Liver (tissue), 9 donors: ENCODE measurements around the gene CACNA1C. TPM values are rescaled to one million over a fixed set of nuclear protein-coding genes. Genes with fewer than 3 reads are reported as not detected.

Experiments used
- DNase-seq: peaks from one replicate; pipeline ENCODE4 v3.0.0-alpha.2; 2017; ENCODE audit warnings: low spot score
- H3K27ac ChIP-seq, 2 donors: one replicate each; pipeline ENCODE4 v1.7.0; 2013; ENCODE audit warnings: inconsistent platforms in 2 of 2, low read length in 2 of 2, control low read depth in 1 of 2, low read depth in 1 of 2, mild to moderate bottlenecking in 1 of 2
- H3K27me3 ChIP-seq, 4 donors: one replicate each; pipeline versions ENCODE4 v1.6.1 to v1.7.0; 2013; ENCODE audit warnings: low read length in 3 of 4, inconsistent platforms in 1 of 4, mild to moderate bottlenecking in 1 of 4, moderate library complexity in 1 of 4; ENCODE audit not compliant: control insufficient read depth in 4 of 4, insufficient read depth in 4 of 4
- H3K36me3 ChIP-seq, 4 donors: one replicate each; pipeline versions ENCODE4 v1.6.1 to v1.7.0; 2013; ENCODE audit warnings: low read length in 3 of 4, mild to moderate bottlenecking in 3 of 4, low read depth in 1 of 4, moderate library complexity in 1 of 4; ENCODE audit not compliant: control insufficient read depth in 4 of 4, insufficient read depth in 3 of 4
- H3K4me1 ChIP-seq, 4 donors: one replicate each; pipeline versions ENCODE4 v1.6.1 to v1.7.0; 2013; ENCODE audit warnings: low read length in 3 of 4, mild to moderate bottlenecking in 3 of 4, moderate library complexity in 1 of 4; ENCODE audit not compliant: control insufficient read depth in 4 of 4, insufficient read depth in 4 of 4
- H3K4me3 ChIP-seq, 3 donors: one replicate each; pipeline versions ENCODE4 v1.6.1 to v1.7.0; 2013; ENCODE audit warnings: low read length in 3 of 3, control low read depth in 1 of 3, low read depth in 1 of 3, mild to moderate bottlenecking in 1 of 3
- H3K9ac ChIP-seq, 2 donors: one replicate each; pipeline ENCODE4 v1.7.0; 2013; ENCODE audit warnings: low read length in 2 of 2, mild to moderate bottlenecking in 2 of 2, moderate library complexity in 2 of 2, control low read depth in 1 of 2, low read depth in 1 of 2
- H3K9me3 ChIP-seq, 4 donors: one replicate each; pipeline versions ENCODE4 v1.6.1 to v1.7.0; 2013; ENCODE audit warnings: low read length in 3 of 4; ENCODE audit not compliant: control insufficient read depth in 4 of 4
- ATF3 ChIP-seq: IDR thresholded peaks from 2 replicates; pipeline ENCODE4 v1.6.1; 2016; ENCODE audit warnings: antibody characterized with exemption
- CTCF ChIP-seq: fragments of 150-350 bp; IDR thresholded peaks from 2 replicates; pipeline ENCODE4 v1.5.1; 2017; ENCODE audit warnings: improper control_type of control experiment, low read depth, low read length; ENCODE audit not compliant: missing input control
- EGR1 ChIP-seq, 2 donors: IDR thresholded peaks; 2 replicates each; pipeline ENCODE4 v1.6.1; 2016 to 2018; ENCODE audit warnings: antibody characterized with exemption in 2 of 2, low read depth in 2 of 2
- FOXA1 ChIP-seq: IDR thresholded peaks from 2 replicates; pipeline ENCODE4 v1.6.1; 2016; ENCODE audit warnings: antibody characterized with exemption
- FOXA2 ChIP-seq: IDR thresholded peaks from 2 replicates; pipeline ENCODE4 v1.6.1; 2016; ENCODE audit warnings: antibody characterized with exemption
- HNF4A ChIP-seq, 2 donors: conservative IDR thresholded peaks; 2 replicates each; pipeline ENCODE4 v1.6.1; 2016; ENCODE audit warnings: antibody characterized with exemption in 2 of 2, mild to moderate bottlenecking in 2 of 2
- JUND ChIP-seq, 2 donors: IDR thresholded peaks; 2 replicates each; pipeline ENCODE4 v1.6.1; 2016; ENCODE audit warnings: antibody characterized with exemption in 2 of 2
- NR2F2 ChIP-seq: IDR thresholded peaks from 2 replicates; pipeline ENCODE4 v1.6.1; 2016; ENCODE audit warnings: antibody characterized with exemption
- RAD21 ChIP-seq, 2 donors: IDR thresholded peaks; 2 replicates each; pipeline ENCODE4 v1.6.1; 2016; ENCODE audit warnings: antibody characterized with exemption in 2 of 2, mild to moderate bottlenecking in 2 of 2
- RXRA ChIP-seq, 2 donors: IDR thresholded peaks; 2 replicates each; pipeline ENCODE4 v1.6.1; 2017 to 2018; ENCODE audit warnings: antibody characterized with exemption in 2 of 2, mild to moderate bottlenecking in 1 of 2
- TAF1 ChIP-seq: conservative IDR thresholded peaks from 2 replicates; pipeline ENCODE4 v1.6.1; 2016; ENCODE audit warnings: antibody characterized with exemption, mild to moderate bottlenecking
- YY1 ChIP-seq: IDR thresholded peaks from 2 replicates; pipeline ENCODE4 v1.6.1; 2016; ENCODE audit warnings: antibody characterized with exemption, mild to moderate bottlenecking
- ZBTB33 ChIP-seq: IDR thresholded peaks from 2 replicates; pipeline ENCODE4 v1.6.1; 2016; ENCODE audit warnings: antibody characterized with exemption
- WGBS: extraction: QIAGEN DNeasy Blood & Tissue Kit; methylation state at CpG from one replicate; pipeline ENCODE4 v1.1.7; 2013; 5-methylcytosine and 5-hydroxymethylcytosine counted together
- polyA plus RNA-seq, 2 donors: library from polyadenylated mRNA; stranded (reverse) in 1 of 2; unstranded in 1 of 2; fragments of 200-250 nt in 1 of 2; fragments of >200 nt in 1 of 2; fragmentation: Nextera tagmentation in 1 of 2; extraction: Ambion mirVana in 1 of 2; gene quantifications; one replicate each; pipeline versions ENCODE4 v1.2.1 to v1.2.3, GENCODE V29; 2013 to 2015
- total RNA-seq, 2 donors: library from RNA; depleted of rRNA; stranded (reverse); fragments of >200 nt; gene quantifications; one replicate each; pipeline ENCODE4 v1.2.3, GENCODE V29; 2014
- donor health status: healthy.
- donor health status: healthy.
- donor health status: healthy.
- donor health status: healthy.
- donor health status: healthy.

The CACNA1C gene
- total and polyA plus RNA-seq, 4 donors: 0.23 to 1.9 (median 0.41) TPM

DNA sequence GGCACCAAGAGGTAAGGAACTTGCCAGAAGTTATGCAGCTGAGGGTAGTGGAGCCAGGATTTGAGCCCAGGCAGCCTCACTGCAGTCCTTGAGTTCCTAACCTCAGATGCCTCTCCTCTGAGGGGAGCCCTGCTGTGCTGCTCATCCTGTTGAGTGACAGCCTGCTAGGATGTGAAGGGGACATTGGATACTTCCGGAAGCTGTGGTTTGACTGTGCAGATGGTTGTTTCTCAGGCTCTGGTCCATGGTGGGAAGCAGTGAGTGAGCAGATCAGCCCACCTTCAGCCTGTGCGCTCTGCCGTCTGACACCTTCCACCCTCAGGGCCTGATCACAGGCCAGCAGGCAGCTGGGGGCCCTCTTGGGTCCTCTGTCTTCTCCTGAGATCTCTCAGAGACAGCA is 253.2 kb downstream of the CACNA1C start:
- Histone ChIP-seq H3K4me1 (no peaks in the 10 kb centered on the region), H3K9ac (no peak overlapping the region), H3K9me3 (no peaks in the 10 kb centered on the region), H3K36me3 (no peaks in the 10 kb centered on the region), H3K4me3 (no peak overlapping the region), H3K27me3 (no peaks in the 10 kb centered on the region), H3K27ac (no peak overlapping the region)
- no peak for TF ChIP-seq EGR1 (IDR thresholded peaks at IDR 0.05; ENCODE audit: low read depth in 2 of 2)
- no peak for TF ChIP-seq ZBTB33
- TF ChIP-seq TAF1: no peak
- TF ChIP-seq NR2F2: no peak
- no peak for TF ChIP-seq CTCF
- DNase-seq: no peak
- 79% methylated on average over 3 of the region's 3 CpGs for WGBS

DNA sequence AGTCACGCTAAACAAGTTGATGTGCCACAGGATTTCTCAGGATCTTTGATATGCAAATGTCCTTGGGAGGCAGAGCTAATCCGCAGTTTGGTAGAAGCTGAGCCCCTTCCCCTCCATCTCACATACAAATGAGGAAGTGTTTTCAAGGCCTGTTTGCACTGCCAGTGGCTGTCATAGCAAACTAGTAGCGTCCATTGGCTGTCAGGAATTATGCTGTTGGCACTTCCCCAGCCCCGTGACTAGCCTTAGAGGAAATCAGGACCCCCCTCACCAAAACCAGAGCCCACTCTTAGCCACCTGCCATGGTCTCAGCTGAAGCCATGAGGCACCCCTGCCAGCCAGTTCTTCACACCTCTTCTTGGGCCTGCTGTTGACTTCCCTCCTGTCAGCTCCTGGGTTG is 253.9 kb downstream of the CACNA1C start:
- Histone ChIP-seq H3K27me3 (no peaks in the 10 kb centered on the region), H3K36me3 (no peaks in the 10 kb centered on the region), H3K27ac (no peak overlapping the region), H3K4me3 (no peak overlapping the region), H3K4me1 (no peaks in the 10 kb centered on the region), H3K9me3 (no peaks in the 10 kb centered on the region), H3K9ac (no peak overlapping the region)
- 68% methylated on average over 4 of the region's 4 CpGs for WGBS
- no peak for DNase-seq
- TF ChIP-seq CTCF (no peak), ATF3 (no peak), HNF4A (conservative IDR thresholded peaks at IDR 0.05) (no peak), RAD21 (IDR thresholded peaks at IDR 0.05) (no peak), JUND (IDR thresholded peaks at IDR 0.05) (no peak), ZBTB33 (no peak), FOXA1 (no peak), TAF1 (no peak), YY1 (no peak), RXRA (IDR thresholded peaks at IDR 0.05) (no peak), FOXA2 (no peak)
